Measurements from ENCODE around the gene FOXL3.

FOXL3 gene

GRCh38 chr7:253581-254336, 36.2 kb upstream of the FOXL3 start:
- Histone ChIP-seq H4K20me1 (ENCODE audit: control insufficient read depth, insufficient read depth, low read depth, low read length) (no peaks in the 10 kb centered on the region), H3K4me3 (ENCODE audit: low read length) (no peak overlapping the region), H3K9me2 (replicated peaks; ENCODE audit: control insufficient read depth, low read length) (no peaks in the 10 kb centered on the region), H3K36me3 (ENCODE audit: control insufficient read depth, low read length) (no peaks in the 10 kb centered on the region), H3K9me3 (ENCODE audit: control insufficient read depth, insufficient read depth, low read length) (peaks cover 83% of the 10 kb centered on the region), H3K27me3 (ENCODE audit: control insufficient read depth, low read length) (no peaks in the 10 kb centered on the region), H3K27ac (ENCODE audit: low read depth, low read length) (no peak overlapping the region), H3K4me1 (ENCODE audit: control insufficient read depth, low read length) (no peaks in the 10 kb centered on the region), H3K4me2 (ENCODE audit: low read length) (no peak overlapping the region), H3F3A (ENCODE audit: control insufficient read depth, insufficient read depth) (no peaks in the 10 kb centered on the region), H3K79me2 (ENCODE audit: control insufficient read depth, low read length) (no peaks in the 10 kb centered on the region)
- TF ChIP-seq CTCF (IDR thresholded peaks at IDR 0.05; ENCODE audit: low read depth, low read length, poor library complexity, severe bottlenecking) (no peak), EZH2phosphoT487 (IDR thresholded peaks at IDR 0.05; ENCODE audit: borderline replicate concordance, low read length) (no peak)

- no peaks in the 10 kb centered on the region for H3K27me3 ChIP-seq (ENCODE audit: control insufficient read depth, low read length)
- H3K36me3 ChIP-seq (ENCODE audit: control insufficient read depth, low read length) = no peaks in the 10 kb centered on the region
- H3K4me1 ChIP-seq (ENCODE audit: control insufficient read depth, low read length) = no peaks in the 10 kb centered on the region
- no peak overlapping the region for H3K4me3 ChIP-seq (ENCODE audit: low read length)
- TF ChIP-seq EZH2phosphoT487 (IDR thresholded peaks at IDR 0.05; ENCODE audit: borderline replicate concordance, low read length) = no peak
- TF ChIP-seq CTCF (IDR thresholded peaks at IDR 0.05; ENCODE audit: low read depth, low read length, poor library complexity, severe bottlenecking) = no peak
- no peaks in the 10 kb centered on the region for H3K9me2 ChIP-seq (replicated peaks; ENCODE audit: control insufficient read depth, low read length)
- H4K20me1 ChIP-seq (ENCODE audit: control insufficient read depth, insufficient read depth, low read depth, low read length) = no peaks in the 10 kb centered on the region
- no peaks in the 10 kb centered on the region for H3F3A ChIP-seq (ENCODE audit: control insufficient read depth, insufficient read depth)
- peaks cover 84% of the 10 kb centered on the region for H3K9me3 ChIP-seq (ENCODE audit: control insufficient read depth, insufficient read depth, low read length)
- no peak overlapping the region for H3K4me2 ChIP-seq (ENCODE audit: low read length)
- H3K27ac ChIP-seq (ENCODE audit: low read depth, low read length) = no peak overlapping the region
- H3K79me2 ChIP-seq (ENCODE audit: control insufficient read depth, low read length) = no peaks in the 10 kb centered on the region
Observed at GRCh38 chr7:254337-255037, 35.5 kb upstream of the FOXL3 start.

- Histone ChIP-seq H3K27me3 (ENCODE audit: control insufficient read depth, low read length) (no peaks in the 10 kb centered on the region), H3K4me3 (ENCODE audit: low read length) (no peak overlapping the region), H3F3A (ENCODE audit: control insufficient read depth, insufficient read depth) (no peaks in the 10 kb centered on the region), H3K4me1 (ENCODE audit: control insufficient read depth, low read length) (no peaks in the 10 kb centered on the region), H3K27ac (ENCODE audit: low read depth, low read length) (no peak overlapping the region), H3K9me2 (replicated peaks; ENCODE audit: control insufficient read depth, low read length) (no peaks in the 10 kb centered on the region), H3K4me2 (ENCODE audit: low read length) (no peak overlapping the region), H4K20me1 (ENCODE audit: control insufficient read depth, insufficient read depth, low read depth, low read length) (no peaks in the 10 kb centered on the region), H3K36me3 (ENCODE audit: control insufficient read depth, low read length) (no peaks in the 10 kb centered on the region), H3K79me2 (ENCODE audit: control insufficient read depth, low read length) (no peaks in the 10 kb centered on the region), H3K9me3 (ENCODE audit: control insufficient read depth, insufficient read depth, low read length) (peaks cover 87% of the 10 kb centered on the region)
- TF ChIP-seq EZH2phosphoT487 (IDR thresholded peaks at IDR 0.05; ENCODE audit: borderline replicate concordance, low read length) = no peak
- no peak for TF ChIP-seq CTCF (IDR thresholded peaks at IDR 0.05; ENCODE audit: low read depth, low read length, poor library complexity, severe bottlenecking)
Observed at GRCh38 chr7:255038-255435, 34.9 kb upstream of the FOXL3 start.
